HepG2 (cell line): ENCODE results near the gene AP4S1. TPM values are rescaled to one million over a fixed set of nuclear protein-coding genes. Genes with fewer than 3 reads are reported as not detected.

Experiments
- ATAC-seq: fragments of 200-7000 bp; cut with Tn5 transposase; 3 replicates; pipeline ENCODE4 v1.9.1; 2020; ENCODE audit warnings: mild to moderate bottlenecking, moderate library complexity
- BruUV-seq: library from RNA; stranded (reverse); fragments of 400-500 nt; replicated peaks from 2 replicates; lab custom pipeline; 2021; lab: Mats Ljungman, UMichigan
- CTCF ChIA-PET: fragments of 300-600 bp; formaldehyde crosslinking; extraction: SDS; loops from one replicate; lab custom pipeline; 2021; ENCODE audit warnings: low total read pairs, inconsistent platforms, low intra/inter-chr PET ratio; lab: Yijun Ruan, JAX
- POLR2A ChIA-PET: fragments of 350-600 bp; sonication (Branson Sonifier 250); formaldehyde crosslinking; loops from one replicate; lab custom pipeline; 2020; ENCODE audit warnings: antibody characterized with exemption, inconsistent platforms; lab: Yijun Ruan, JAX
- DNase-seq: peaks from one replicate; pipeline ENCODE4 v3.0.0-alpha.2; 2015; ENCODE audit warnings: low spot score
- FAIRE-seq: peaks from 3 replicates; lab custom pipeline; 2011; peaks lifted over from hg19 to GRCh38; lab: Jason Lieb, UNC
- H2AFZ ChIP-seq: one replicate; pipeline ENCODE4 v1.6.1; 2011; ENCODE audit warnings: low read length, inconsistent platforms
- H3K27ac ChIP-seq: fragments of 300-600 bp; 3 replicates; pipeline ENCODE4 v1.8.0; 2011; ENCODE audit warnings: mixed run types, mild to moderate bottlenecking, mixed read lengths, low read length, inconsistent platforms; ENCODE audit not compliant: insufficient read depth; ENCODE audit errors: extremely low read length
- H3K27me3 ChIP-seq, 2 experiments: fragments of 200-600 bp in 1 of 2; 2 replicates in 1 of 2; 3 replicates in 1 of 2; pipeline versions ENCODE4 v1.6.0 to v1.8.0; 2011; ENCODE audit warnings: low read length in 2 of 2, mild to moderate bottlenecking in 2 of 2, moderate library complexity in 2 of 2, inconsistent platforms in 1 of 2; ENCODE audit not compliant: insufficient read depth in 2 of 2, control insufficient read depth in 1 of 2
- H3K36me3 ChIP-seq, 2 experiments: fragments of 200-600 bp in 1 of 2; replicated peaks in 1 of 2; 2 replicates in 1 of 2; 3 replicates in 1 of 2; pipeline versions ENCODE4 v1.5.1 to v1.8.0; 2011; ENCODE audit warnings: low read length in 2 of 2, inconsistent platforms in 1 of 2; ENCODE audit not compliant: insufficient read depth in 2 of 2, control insufficient read depth in 1 of 2
- H3K4me1 ChIP-seq: 2 replicates; pipeline ENCODE4 v1.5.1; 2012; ENCODE audit warnings: low read length, inconsistent platforms; ENCODE audit not compliant: insufficient read depth
- H3K4me2 ChIP-seq: 2 replicates; pipeline ENCODE4 v1.6.0; 2011; ENCODE audit warnings: low read depth, low read length, inconsistent platforms
- H3K4me3 ChIP-seq, 3 experiments: fragments of 200-600 bp in 1 of 3; sonication (generic), shearing (Covaris generic) in 1 of 3; replicated peaks in 1 of 3; 2 replicates each; pipeline ENCODE4 v1.5.1; 2011 to 2016; ENCODE audit warnings: low read length in 3 of 3, inconsistent platforms in 2 of 3, low read depth in 2 of 3, mild to moderate bottlenecking in 2 of 3, control low read depth in 1 of 3, mixed read lengths in 1 of 3; ENCODE audit not compliant: insufficient read depth in 1 of 3
- H3K79me2 ChIP-seq: one replicate; pipeline ENCODE4 v1.6.1; 2011; ENCODE audit warnings: low read length, inconsistent platforms; ENCODE audit not compliant: insufficient read depth
- H3K9ac ChIP-seq: 2 replicates; pipeline ENCODE4 v1.6.0; 2011; ENCODE audit warnings: mild to moderate bottlenecking, low read depth, low read length, inconsistent platforms; ENCODE audit not compliant: insufficient read depth
- H3K9me3 ChIP-seq: 2 replicates; pipeline ENCODE4 v1.5.1; 2012; ENCODE audit warnings: mild to moderate bottlenecking, low read length
- H4K20me1 ChIP-seq: 2 replicates; pipeline ENCODE4 v1.6.0; 2011; ENCODE audit warnings: inconsistent platforms, mild to moderate bottlenecking, low read length, moderate library complexity; ENCODE audit not compliant: insufficient read depth
- AGO2 ChIP-seq: fragments of 200-400 bp; formaldehyde crosslinking; optimal IDR thresholded peaks from 2 replicates; pipeline ENCODE3; 2017; ENCODE audit warnings: mild to moderate bottlenecking, low read depth, low read length, moderate library complexity
- MAFK ChIP-seq, 2 experiments: IDR thresholded peaks in 1 of 2; conservative IDR thresholded peaks in 1 of 2; 2 replicates each; pipeline ENCODE4 v1.6.1; 2011; ENCODE audit warnings: improper control_type of control experiment in 2 of 2, low read length in 2 of 2
- MLXIP ChIP-seq: sonication (generic); formaldehyde crosslinking; IDR thresholded peaks from 2 replicates; pipeline ENCODE4 v1.9.0; 2021; ENCODE audit warnings: missing genetic modification reagents, borderline replicate concordance
- NFYC ChIP-seq: IDR thresholded peaks from 2 replicates; pipeline ENCODE4 v1.6.1; 2016; ENCODE audit warnings: missing genetic modification reagents, missing compliant biosample characterization
- NKX3-1 ChIP-seq: sonication (generic); formaldehyde crosslinking; IDR thresholded peaks from 2 replicates; pipeline ENCODE4 v1.5.0; 2020; ENCODE audit warnings: missing genetic modification reagents
- POLR2A ChIP-seq, 2 experiments: IDR thresholded peaks; 2 replicates each; pipeline ENCODE4 v1.6.1; 2011; ENCODE audit warnings: low read depth in 2 of 2, low read length in 2 of 2, mild to moderate bottlenecking in 1 of 2, moderate library complexity in 1 of 2; ENCODE audit not compliant: insufficient read depth in 1 of 2
- POLR2G ChIP-seq: fragments of 200-400 bp; formaldehyde crosslinking; IDR thresholded peaks from 2 replicates; pipeline ENCODE4 v1.6.1; 2018; ENCODE audit warnings: mild to moderate bottlenecking, low read depth, low read length, moderate library complexity
- PRMT3 ChIP-seq: sonication (generic); formaldehyde crosslinking; IDR thresholded peaks from 2 replicates; pipeline ENCODE4 v1.8.1; 2022; ENCODE audit warnings: low read depth, mild to moderate bottlenecking, moderate library complexity, missing genetic modification reagents, borderline replicate concordance
- SP1 ChIP-seq, 2 experiments: fragments of 450-650 bp in 1 of 2; sonication (generic) in 1 of 2; formaldehyde crosslinking in 1 of 2; IDR thresholded peaks; 2 replicates each; pipeline versions ENCODE4 v1.4.0 to v1.6.1; 2016 to 2020; ENCODE audit warnings: missing genetic modification reagents in 1 of 2
- SRF ChIP-seq: IDR thresholded peaks from 2 replicates; pipeline ENCODE4 v1.6.1; 2011; ENCODE audit warnings: mild to moderate bottlenecking, low read depth, low read length, moderate library complexity
- SRSF1 ChIP-seq: fragments of 200-400 bp; formaldehyde crosslinking; optimal IDR thresholded peaks from 2 replicates; pipeline ENCODE3; 2017; ENCODE audit warnings: mild to moderate bottlenecking, low read depth, low read length, moderate library complexity
- TBX2 ChIP-seq: sonication (generic); formaldehyde crosslinking; IDR thresholded peaks from 2 replicates; pipeline ENCODE4 v1.5.0; 2020; ENCODE audit warnings: missing genetic modification reagents, mild to moderate bottlenecking, borderline replicate concordance
- ZFP90 ChIP-seq: sonication (generic); formaldehyde crosslinking; IDR thresholded peaks from 2 replicates; pipeline ENCODE4 v1.8.0; 2022; ENCODE audit warnings: missing genetic modification reagents, mild to moderate bottlenecking, inconsistent platforms, borderline replicate concordance
- ZNF30 ChIP-seq: sonication (generic); formaldehyde crosslinking; IDR thresholded peaks from 2 replicates; pipeline ENCODE4 v1.5.0; 2020; ENCODE audit warnings: mild to moderate bottlenecking, missing genetic modification reagents
- ZNF317 ChIP-seq: sonication (generic); formaldehyde crosslinking; IDR thresholded peaks from 2 replicates; pipeline ENCODE4 v1.5.0; 2020; ENCODE audit warnings: mild to moderate bottlenecking, missing genetic modification reagents
- ZNF747 ChIP-seq: sonication (generic); formaldehyde crosslinking; IDR thresholded peaks from 2 replicates; pipeline ENCODE4 v1.8.1; 2023; ENCODE audit warnings: missing genetic modification reagents, mild to moderate bottlenecking, borderline replicate concordance
- WGBS: methylation state at CpG from one replicate; pipeline ENCODE4 v1.1.6; 2017; ENCODE audit warnings: low lambda C conversion rate; 5-methylcytosine and 5-hydroxymethylcytosine counted together
- in situ Hi-C: cut with HindIII; loops from 2 replicates; pipeline ENCODE4 v1.10.0; 2017; ENCODE audit warnings: low pct_unique_long_range_greater_than_20kb; ENCODE audit not compliant: extremely low pct_ligation_motif_present
- intact Hi-C: fragments of 100-400 bp; cut with micrococcal nuclease; formaldehyde crosslinking; loops from one replicate; pipeline ENCODE4 v1.10.0; 2022; ENCODE audit not compliant: unreplicated experiment
- polyA plus RNA-seq, 8 experiments: library from polyadenylated mRNA; depleted of rRNA in 3 of 8; stranded (reverse) in 7 of 8; unstranded in 1 of 8; fragments of >200 nt; fragmentation: Illumina TruSeq in 4 of 8; extraction: Trizol in 4 of 8; gene quantifications; 2 replicates each; pipeline versions ENCODE4 v1.2.1 to v1.2.3, GENCODE V29; 2011 to 2016; ENCODE audit warnings: low read depth in 4 of 8, missing spikeins in 1 of 8, mixed read lengths in 1 of 8; ENCODE audit not compliant: insufficient read depth in 1 of 8
- total RNA-seq, 5 experiments: library from RNA; depleted of rRNA; stranded (reverse); fragments of >200 nt; fragmentation: Illumina TruSeq; extraction: Trizol; gene quantifications; 2 replicates each; pipeline ENCODE4 v1.2.3, GENCODE V29; 2016; ENCODE audit warnings: low read depth in 1 of 5
- TF ChIP-seq, protein P1 (sequence below): sonication (generic); formaldehyde crosslinking; IDR thresholded peaks from 2 replicates; pipeline ENCODE4 v1.4.0; 2020; ENCODE audit warnings: mild to moderate bottlenecking, missing genetic modification reagents

Gene AP4S1
- total and polyA plus RNA-seq, 2 of the 13 experiments (the other 11 are each of a cell fraction or from before 2014, with no cell fraction given): 3.9 to 21.1 TPM

GRCh38 chr14:31127690-31128089 lies 102.2 kb downstream of the AP4S1 start (continued):
- TF ChIP-seq MLXIP (CRISPR knock-in tag) (no peak), ZNF747 (no peak), SRF (peak; percentile 84; the same call in 1 of the 2 replicates), ZNF317 (CRISPR knock-in tag) (peak; percentile 85), SP1 (IDR thresholded peaks at IDR 0.05) (no peak), SP1 (CRISPR knock-in tag; IDR thresholded peaks at IDR 0.05) (no peak), PRMT3 (no peak), TBX2 (CRISPR knock-in tag) (peak; percentile 59; the same call in 1 of the 2 replicates), NKX3-1 (CRISPR knock-in tag) (0 out of 2 replicates have a peak, but pooled peaks have one; percentile 23)

- in situ Hi-C loops: no loop called here
- FAIRE-seq (no peak), DNase-seq (no peak), ATAC-seq (peak; percentile 28)
- H3K4me2 ChIP-seq: no peak overlapping the region
- intact Hi-C loops: no loop called here
- H3K27me3 ChIP-seq: no peaks in the 10 kb centered on the region
- H4K20me1 ChIP-seq: no peaks in the 10 kb centered on the region
- TSS peak; percentile 2 for BruUV-seq
- peak overlapping the region; percentile 28 for H3K27ac ChIP-seq
- H3K9me3 ChIP-seq: no peaks in the 10 kb centered on the region
- ChIA-PET POLR2A (interaction anchor here (0.9 to 1.6 kb wide), 3 partner anchors 22 to 102 kb away, joined by 3 to 5 read pairs (median 4); partner anchors contain the start of gene STRN3), CTCF (no interaction called here)
- H3K4me3 ChIP-seq: no peak overlapping the region
- H2AFZ ChIP-seq: no peak overlapping the region
- no peak overlapping the region for H3K9ac ChIP-seq
- H3K36me3 ChIP-seq: peaks cover 44 to 90% of the 10 kb centered on the region in 2 experiments
- WGBS: 94% methylated on average over 18 of the region's 18 CpGs
- H3K4me1 ChIP-seq: peaks cover 16% of the 10 kb centered on the region
- no peaks in the 10 kb centered on the region for H3K79me2 ChIP-seq
- TF ChIP-seq NFYC (CRISPR knock-in tag) (no peak), SRSF1 (peak; percentile 17), ZNF30 (CRISPR knock-in tag) (0 out of 2 replicates have a peak, but pooled peaks have one; percentile 7), AGO2 (peak; percentile 21), ZFP90 (CRISPR knock-in tag) (no peak), POLR2G (peak; percentile 34; the same call in 1 of the 2 replicates), MAFK (conservative IDR thresholded peaks at IDR 0.05 in 1 of 2, IDR thresholded peaks at IDR 0.05 in 1 of 2; ENCODE audit: low read length in 2 of 2) (peak in 1 of 2 experiments; percentile 9; a peak in 1 of 4 replicates), POLR2A (IDR thresholded peaks at IDR 0.05; ENCODE audit: insufficient read depth in 1 of 2, low read depth in 2 of 2, low read length in 2 of 2) (peak in 1 of 2 experiments; percentile 18; a peak in 1 of 4 replicates)
- TF ChIP-seq, protein P1, sequence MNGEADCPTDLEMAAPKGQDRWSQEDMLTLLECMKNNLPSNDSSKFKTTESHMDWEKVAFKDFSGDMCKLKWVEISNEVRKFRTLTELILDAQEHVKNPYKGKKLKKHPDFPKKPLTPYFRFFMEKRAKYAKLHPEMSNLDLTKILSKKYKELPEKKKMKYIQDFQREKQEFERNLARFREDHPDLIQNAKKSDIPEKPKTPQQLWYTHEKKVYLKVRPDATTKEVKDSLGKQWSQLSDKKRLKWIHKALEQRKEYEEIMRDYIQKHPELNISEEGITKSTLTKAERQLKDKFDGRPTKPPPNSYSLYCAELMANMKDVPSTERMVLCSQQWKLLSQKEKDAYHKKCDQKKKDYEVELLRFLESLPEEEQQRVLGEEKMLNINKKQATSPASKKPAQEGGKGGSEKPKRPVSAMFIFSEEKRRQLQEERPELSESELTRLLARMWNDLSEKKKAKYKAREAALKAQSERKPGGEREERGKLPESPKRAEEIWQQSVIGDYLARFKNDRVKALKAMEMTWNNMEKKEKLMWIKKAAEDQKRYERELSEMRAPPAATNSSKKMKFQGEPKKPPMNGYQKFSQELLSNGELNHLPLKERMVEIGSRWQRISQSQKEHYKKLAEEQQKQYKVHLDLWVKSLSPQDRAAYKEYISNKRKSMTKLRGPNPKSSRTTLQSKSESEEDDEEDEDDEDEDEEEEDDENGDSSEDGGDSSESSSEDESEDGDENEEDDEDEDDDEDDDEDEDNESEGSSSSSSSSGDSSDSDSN (CRISPR knock-in tag): no peak
Observed at GRCh38 chr14:31128601-31129526, 103.4 kb downstream of the AP4S1 start.
